Renal cortical epithelial cell (primary cell): Measurements from ENCODE around the gene WDR83. TPM values are rescaled to one million over a fixed set of nuclear protein-coding genes. Genes with fewer than 3 reads are reported as not detected.

Experiments used
- DNase-seq: peaks from one replicate; pipeline ENCODE4 v3.0.0-alpha.2; 2011; ENCODE audit warnings: low read depth
- total RNA-seq: library from RNA; depleted of rRNA; stranded (reverse); fragments of >200 nt; gene quantifications from 2 replicates; pipeline ENCODE4 v1.2.3, GENCODE V29; 2014

WDR83 gene
- total RNA-seq, 1 donor from 2014 or later, result 10.3 TPM

GRCh38 chr19:12715102-12715501 lies 48.5 kb downstream of the WDR83 start:
- DNase-seq, result no peak

DNA sequence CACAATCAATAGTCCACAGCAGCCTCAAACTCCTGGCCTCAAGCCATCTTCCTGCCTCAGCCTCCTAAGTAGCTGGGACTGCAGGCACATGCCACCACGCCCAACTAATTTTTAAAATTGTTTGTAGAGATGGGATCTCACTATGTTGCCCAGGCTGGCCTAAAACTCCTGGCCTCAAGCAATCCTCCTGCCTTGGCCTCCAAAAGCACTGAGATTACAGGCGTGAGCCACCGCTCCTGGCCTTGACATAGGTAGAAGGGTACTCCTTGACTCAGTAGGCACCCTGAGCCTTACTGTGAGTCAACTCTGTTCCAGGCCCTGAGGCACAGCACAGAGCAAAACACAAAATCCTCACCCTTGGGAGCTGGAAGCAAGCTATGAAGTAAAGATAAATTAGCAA lies 49.3 kb downstream of the WDR83 start:
- DNase-seq, result no peak

GRCh38 chr19:12720296-12720695 lies 53.7 kb downstream of the WDR83 start:
- no peak for DNase-seq

DNA sequence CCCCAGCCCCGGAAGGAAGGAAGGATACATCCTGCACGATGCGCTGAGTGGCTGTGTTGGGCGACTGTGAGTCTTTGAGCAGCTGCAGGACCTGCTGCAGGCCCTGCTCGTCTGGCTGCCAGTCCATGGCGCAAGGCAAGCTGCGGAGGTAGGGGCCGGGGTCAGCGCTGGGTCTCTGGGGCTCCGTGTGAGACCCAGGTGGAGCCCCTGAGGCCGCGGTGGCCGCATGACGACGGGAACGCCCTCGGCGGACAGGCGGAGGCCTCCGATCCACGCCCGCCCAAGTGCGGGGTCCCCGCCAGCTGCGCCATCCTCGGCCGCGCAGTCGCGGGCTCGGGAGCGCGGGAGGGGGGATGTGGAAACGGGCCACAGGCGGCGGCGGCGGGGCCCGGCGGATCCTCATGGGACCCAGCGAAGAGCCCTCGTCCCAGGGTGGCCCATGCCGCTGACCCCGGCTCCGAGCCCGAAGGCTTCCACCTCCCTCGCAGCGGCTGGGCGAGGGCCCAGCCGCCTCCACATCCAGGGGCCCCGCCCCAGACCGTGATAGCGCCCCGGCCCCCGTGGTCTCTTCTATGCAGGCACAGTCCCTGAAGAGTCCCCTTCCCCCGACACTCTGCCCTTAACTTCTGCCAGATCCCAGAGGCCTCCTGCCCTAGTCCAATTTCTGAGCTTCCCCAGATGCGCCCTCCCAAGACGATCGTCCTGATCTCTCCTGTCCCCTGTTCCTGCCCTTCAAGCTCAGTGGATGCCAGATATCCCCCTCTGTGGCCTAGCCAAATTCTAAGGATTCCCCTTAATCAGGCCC lies 54.4 kb downstream of the WDR83 start:
- DNase-seq, result no peak

DNA sequence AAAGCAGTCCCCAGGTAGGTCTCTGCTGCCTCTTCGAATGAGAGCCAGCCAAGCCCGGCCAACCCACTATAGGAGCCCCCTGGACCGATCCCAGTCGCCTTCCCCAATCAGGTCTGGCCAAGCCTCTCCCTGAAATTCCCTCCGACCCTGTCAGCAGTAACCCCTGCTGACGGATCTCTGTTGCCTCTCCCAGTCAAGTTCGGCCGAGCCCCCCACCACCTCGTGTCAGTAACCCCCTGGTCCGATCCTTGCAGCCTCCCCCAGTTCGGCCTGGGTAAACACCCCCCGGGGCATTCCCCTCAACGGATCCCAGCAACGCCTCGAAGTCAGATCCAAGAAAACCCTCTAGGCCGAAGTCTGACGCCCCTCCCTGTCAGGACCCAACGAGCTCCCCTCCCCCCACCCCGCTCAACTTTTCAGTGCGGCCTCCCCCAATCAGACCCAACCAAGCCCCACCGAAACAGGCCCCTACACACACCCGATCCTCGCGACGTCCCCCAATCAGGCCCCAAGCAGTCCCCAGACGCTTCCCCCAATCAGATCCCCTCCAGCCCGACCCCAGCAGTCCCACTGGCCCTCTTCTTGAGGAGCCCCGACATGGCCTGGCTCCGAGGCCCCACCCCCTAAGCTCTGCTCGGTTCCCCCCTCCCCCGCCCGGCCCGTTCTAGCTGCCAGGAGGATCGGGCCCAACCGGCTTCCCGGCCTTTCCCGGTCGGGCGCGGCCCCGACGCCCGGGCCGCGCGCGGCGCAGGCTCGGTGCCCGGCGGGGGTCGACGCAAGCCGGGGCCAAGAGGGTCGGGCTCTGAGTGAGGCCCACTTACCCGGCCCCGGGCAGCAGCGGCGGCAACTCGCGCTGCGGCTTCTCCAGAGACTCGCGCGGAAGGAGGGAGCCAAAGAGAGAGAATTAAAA lies 55.3 kb downstream of the WDR83 start:
- DNase-seq, result peak; percentile 20

GRCh38 chr19:12722566-12723380 lies 56.2 kb downstream of the WDR83 start:
- peak; percentile 97 for DNase-seq

GRCh38 chr19:12723381-12723640 lies 56.7 kb downstream of the WDR83 start:
- DNase-seq, result peak; percentile 7

DNA sequence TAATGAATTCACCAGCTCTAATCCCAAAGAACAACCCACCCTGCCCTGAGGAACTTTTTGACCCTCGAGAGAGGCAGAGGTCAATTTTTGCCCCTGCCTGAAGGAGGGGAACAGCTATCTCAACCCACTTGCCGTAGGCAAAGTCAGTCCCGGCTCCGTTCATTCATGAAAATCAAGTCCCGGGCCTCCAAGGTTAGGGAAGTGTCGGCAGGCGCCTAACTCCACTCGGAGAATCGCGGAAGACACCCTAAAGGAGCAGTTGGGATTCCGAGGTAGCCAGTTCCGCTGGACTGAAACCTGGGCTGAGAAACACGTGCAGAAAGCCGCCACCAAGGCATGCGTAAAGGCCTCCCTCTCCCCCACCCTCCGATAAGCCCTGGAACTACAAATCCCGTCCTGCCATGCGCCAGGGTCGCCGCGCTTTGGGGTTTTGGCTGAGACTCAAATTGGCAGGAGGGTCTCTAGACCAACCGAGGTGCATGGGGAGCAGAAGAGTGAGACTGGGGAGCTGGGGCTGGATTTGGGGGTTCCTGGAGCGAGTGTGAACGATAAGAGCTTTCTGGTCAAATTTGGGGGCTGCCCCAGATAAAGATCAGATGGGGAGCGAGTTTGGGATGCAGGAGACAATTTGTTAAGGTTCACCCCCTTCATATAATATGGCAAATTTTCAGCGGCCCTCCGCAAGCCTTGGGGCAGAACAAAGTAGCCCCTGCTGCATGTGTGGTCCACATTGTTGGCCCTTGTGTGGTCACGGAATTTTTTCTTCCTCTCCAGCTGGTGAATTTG lies 57.2 kb downstream of the WDR83 start, which contains the start of gene TNPO2:
TSS of gene TNPO2 (minus strand) at position 292 of the 786 bp plus-strand sequence. CDS start 2,955 bp downstream, outside the sequence.
- DNase-seq, result peak; percentile 42

Other genes starting within 250 kb of the WDR83 start
- gene ZNF443, start 225.8 kb upstream of the WDR83 start, total RNA-seq, result 10.8 and 12.7 TPM in 2 replicates
- 5.2 and 8.1 TPM in 2 replicates for gene ZNF709, start 182.0 kb upstream of the WDR83 start, total RNA-seq
- 8.3 and 19.9 TPM in 2 replicates for gene ZNF564, start 115.3 kb upstream of the WDR83 start, total RNA-seq
- 10.2 and 19.6 TPM in 2 replicates for gene ZNF490, start 56.0 kb upstream of the WDR83 start, total RNA-seq
- gene ZNF791, start 55.9 kb upstream of the WDR83 start, total RNA-seq, result 13.2 and 21.0 TPM in 2 replicates
- gene MAN2B1, start 65 bp upstream of the WDR83 start, total RNA-seq, result 72.1 and 92.0 TPM in 2 replicates
- gene DHPS, start 15.1 kb downstream of the WDR83 start, total RNA-seq, result 42.8 and 49.1 TPM in 2 replicates
- gene GNG14, start 21.2 kb downstream of the WDR83 start, total RNA-seq, result not detected in 2 replicates
- 10.4 and 13.1 TPM in 2 replicates for gene FBXW9, start 29.8 kb downstream of the WDR83 start, total RNA-seq
- gene TNPO2, start 57.1 kb downstream of the WDR83 start, total RNA-seq, result 17.0 and 67.3 TPM in 2 replicates
- 78.3 and 103 TPM in 2 replicates for gene TRIR, start 67.9 kb downstream of the WDR83 start, total RNA-seq
- 74.4 and 121 TPM in 2 replicates for gene GET3, start 70.7 kb downstream of the WDR83 start, total RNA-seq
- gene BEST2, start 85.0 kb downstream of the WDR83 start, total RNA-seq, result not detected in 2 replicates
- 19.6 and 30.8 TPM in 2 replicates for gene HOOK2, start 108.7 kb downstream of the WDR83 start, total RNA-seq
- gene JUNB, start 124.7 kb downstream of the WDR83 start, total RNA-seq, result 120 and 130 TPM in 2 replicates
- 215 and 236 TPM in 2 replicates for gene PRDX2, start 135.0 kb downstream of the WDR83 start, total RNA-seq
- not detected in 2 replicates for gene THSD8, start 135.3 kb downstream of the WDR83 start, total RNA-seq
- gene RNASEH2A, start 139.8 kb downstream of the WDR83 start, total RNA-seq, result 7.7 and 19.6 TPM in 2 replicates
- gene RTBDN, start 167.8 kb downstream of the WDR83 start, total RNA-seq, result not detected in 2 replicates
- gene MAST1, start 171.7 kb downstream of the WDR83 start, total RNA-seq, result 0.20 and 0.52 TPM in 2 replicates
- gene DNASE2, start 214.6 kb downstream of the WDR83 start, total RNA-seq, result 18.5 and 34.9 TPM in 2 replicates
- not detected in 2 replicates for gene KLF1, start 220.4 kb downstream of the WDR83 start, total RNA-seq
- gene GCDH, start 224.4 kb downstream of the WDR83 start, total RNA-seq, result 23.4 and 36.5 TPM in 2 replicates